Stimulated activated CD4-positive, alpha-beta T cell treated with anti-CD3 and anti-CD28 coated beads, Interleukin-15, amount 100 ng/mL, for 1 hour (primary cell): ENCODE measurements around the gene ARHGEF11.

Source experiments
- DNase-seq, 2 donors: peaks; one replicate each; pipeline ENCODE4 v3.0.0-alpha.2; 2020; ENCODE audit warnings: low read depth in 1 of 2, low spot score in 1 of 2

The ARHGEF11 gene

GRCh38 chr1:157004327-157004726 lies 41.2 kb downstream of the ARHGEF11 start:
- DNase-seq, result no peak

- DNase-seq, result no peak
Observed at GRCh38 chr1:157001304-157001703, 44.2 kb downstream of the ARHGEF11 start.

DNA sequence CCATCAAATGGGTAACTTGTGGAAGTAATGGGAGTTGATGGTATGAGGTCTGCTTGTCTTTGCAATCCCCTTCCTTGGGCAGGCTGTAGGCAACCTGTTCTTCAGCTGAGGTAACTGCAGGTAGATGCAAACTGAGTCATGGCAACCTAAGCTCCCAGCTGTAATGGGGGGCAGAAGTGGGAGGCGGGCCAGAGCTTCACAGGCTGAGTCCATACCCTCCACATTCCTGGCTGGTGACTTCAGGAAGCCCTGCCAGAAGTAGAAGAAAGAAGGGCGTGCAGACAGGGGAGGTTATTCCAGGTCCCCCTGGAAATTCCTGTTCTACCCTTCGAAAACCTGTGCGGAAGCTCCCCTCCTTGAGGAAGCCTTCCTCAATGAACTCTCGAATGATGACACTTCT lies 44.9 kb downstream of the ARHGEF11 start:
- DNase-seq, result no peak

DNA sequence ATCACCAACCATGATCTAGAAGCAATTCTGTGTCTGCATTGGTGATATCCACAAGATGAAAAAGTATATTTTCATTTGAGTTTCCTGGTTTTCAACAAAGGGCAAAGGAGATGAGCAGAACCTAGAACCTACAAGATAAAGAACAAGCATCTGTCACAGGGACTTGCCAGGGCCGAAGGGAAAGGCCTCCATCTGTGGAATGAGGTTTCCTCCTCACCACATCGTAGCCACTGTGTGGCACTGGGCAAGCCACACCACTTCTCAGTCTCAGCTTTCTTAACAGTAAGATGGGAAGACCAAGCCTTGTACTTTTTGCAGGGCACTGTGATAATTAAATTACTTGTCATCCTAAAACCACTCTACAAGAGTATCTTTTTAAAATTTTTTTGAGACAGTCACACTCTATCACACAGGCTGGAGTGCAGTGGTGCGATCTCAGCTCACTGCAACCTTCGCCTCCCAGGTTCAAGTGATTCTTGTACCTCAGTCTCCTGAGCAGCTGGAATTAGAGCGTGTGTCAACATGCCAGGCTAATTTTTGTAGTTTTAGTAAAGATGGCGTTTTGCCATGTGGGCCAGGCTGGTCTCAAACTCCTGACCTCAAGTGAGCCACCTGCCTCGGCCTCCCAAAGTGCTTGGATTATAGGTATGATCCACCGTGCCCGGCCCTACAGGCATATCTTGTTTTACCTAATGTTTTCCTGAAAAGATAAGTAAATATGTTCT lies 45.8 kb downstream of the ARHGEF11 start:
- DNase-seq, result no peak

DNA sequence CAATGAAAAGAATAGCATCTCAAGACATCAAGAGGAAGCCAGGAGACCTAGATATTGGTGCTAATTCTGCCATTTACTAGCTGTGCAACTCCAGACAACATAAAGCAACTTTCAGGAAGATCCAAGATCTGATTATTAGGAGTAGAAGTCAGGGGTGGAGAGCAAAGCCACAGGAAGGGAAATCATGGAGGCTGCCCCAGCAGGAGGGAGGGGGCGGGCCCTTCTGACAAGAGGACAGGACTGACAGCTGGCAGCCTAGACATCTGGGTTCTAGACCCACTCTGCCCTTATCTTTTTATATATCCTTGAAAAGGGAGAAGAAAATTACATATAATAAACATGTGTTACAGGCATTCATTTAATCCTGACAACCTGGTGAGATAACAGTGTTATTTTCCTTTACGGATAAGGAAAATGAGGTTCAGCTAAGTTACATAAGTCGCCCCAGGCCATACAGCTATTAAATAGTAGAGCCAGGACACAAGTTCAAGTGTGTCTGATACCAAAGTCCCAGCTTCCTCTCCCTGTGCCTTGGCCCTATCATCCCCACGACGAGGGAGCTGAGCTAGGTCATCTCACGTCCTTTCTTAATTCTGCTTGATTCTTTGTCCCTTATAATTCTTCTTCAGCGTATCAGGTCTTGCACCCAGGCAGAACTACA lies 46.6 kb downstream of the ARHGEF11 start:
- no peak for DNase-seq

GRCh38 chr1:156998301-156998700 lies 47.2 kb downstream of the ARHGEF11 start:
- DNase-seq, result no peak

GRCh38 chr1:156995412-156995811 lies 50.1 kb downstream of the ARHGEF11 start:
- no peak for DNase-seq

DNA sequence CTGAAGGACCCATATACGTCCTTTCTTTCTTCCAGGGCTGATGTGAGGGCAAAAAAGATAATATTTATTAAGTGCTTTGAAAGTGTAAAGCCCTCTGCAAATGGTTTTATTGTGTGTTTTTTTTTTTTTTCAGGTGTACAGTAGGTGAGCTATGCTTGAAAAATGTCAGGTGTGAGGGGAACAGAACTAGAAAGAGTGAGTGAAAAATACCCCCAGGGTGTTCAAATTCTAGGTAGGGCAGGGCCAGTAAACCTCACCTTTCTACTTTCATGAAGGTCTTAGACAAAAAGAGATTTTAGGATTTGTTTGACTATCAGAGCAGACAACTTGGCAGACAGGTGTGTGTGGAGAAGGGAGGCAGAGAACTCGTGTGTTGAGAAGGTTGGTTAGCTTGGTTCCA lies 51.3 kb downstream of the ARHGEF11 start:
- no peak for DNase-seq

- DNase-seq, result no peak
Observed at GRCh38 chr1:156993426-156994147, 52.0 kb downstream of the ARHGEF11 start.

- no peak for DNase-seq
Observed at GRCh38 chr1:156992215-156992614, 53.3 kb downstream of the ARHGEF11 start.

DNA sequence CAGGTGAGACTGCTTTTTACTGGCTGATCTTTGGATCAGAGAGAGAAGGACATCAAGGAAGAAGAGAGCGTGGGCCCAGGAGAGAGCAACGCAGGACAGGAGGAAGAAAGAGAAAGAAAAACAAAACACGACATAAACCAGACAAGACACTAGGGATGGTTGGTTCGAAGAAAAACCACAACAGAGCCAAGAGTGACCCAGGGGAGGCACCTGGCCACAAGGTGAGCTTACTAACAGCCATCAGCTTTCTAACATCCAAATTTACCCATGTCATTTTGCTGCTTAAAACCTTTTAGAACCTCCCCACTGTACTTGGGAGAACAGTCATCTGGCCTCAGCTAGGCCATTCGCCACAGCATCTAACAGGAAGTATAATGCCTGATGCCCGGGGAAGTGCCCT lies 57.8 kb downstream of the ARHGEF11 start:
- no peak for DNase-seq

GRCh38 chr1:156980551-156980950 lies 65.0 kb downstream of the ARHGEF11 start:
- DNase-seq, result no peak

- no peak for DNase-seq
Observed at GRCh38 chr1:156975084-156975483, 70.5 kb downstream of the ARHGEF11 start.

- DNase-seq, result no peak
Observed at GRCh38 chr1:156973417-156973816, 72.1 kb downstream of the ARHGEF11 start.

GRCh38 chr1:156970017-156970416 lies 75.5 kb downstream of the ARHGEF11 start:
- DNase-seq, result no peak

GRCh38 chr1:156969496-156969895 lies 76.0 kb downstream of the ARHGEF11 start:
- DNase-seq, result no peak

DNA sequence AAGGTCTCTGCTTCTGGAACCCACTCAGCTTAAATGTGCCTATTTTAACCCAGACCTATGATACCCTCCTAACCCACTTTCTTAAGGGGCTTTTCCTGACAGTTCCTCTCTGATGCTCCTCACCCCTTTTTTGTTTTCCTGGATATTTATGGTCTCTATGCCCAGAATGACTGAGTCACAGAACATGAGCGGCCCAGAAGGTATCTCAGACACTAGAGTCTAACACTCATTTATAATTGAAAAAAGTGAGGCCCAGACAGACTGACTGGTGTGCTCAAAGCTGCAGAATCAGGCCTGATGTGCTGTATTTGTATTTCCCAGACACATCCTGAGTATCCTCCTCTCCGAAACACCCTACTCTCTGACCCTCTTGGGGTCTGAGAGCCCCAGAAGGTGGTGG lies 81.1 kb downstream of the ARHGEF11 start:
- no peak for DNase-seq

GRCh38 chr1:156963621-156964020 lies 81.9 kb downstream of the ARHGEF11 start:
- DNase-seq, result no peak

- no peak for DNase-seq
Observed at GRCh38 chr1:156961709-156962108, 83.8 kb downstream of the ARHGEF11 start.

DNA sequence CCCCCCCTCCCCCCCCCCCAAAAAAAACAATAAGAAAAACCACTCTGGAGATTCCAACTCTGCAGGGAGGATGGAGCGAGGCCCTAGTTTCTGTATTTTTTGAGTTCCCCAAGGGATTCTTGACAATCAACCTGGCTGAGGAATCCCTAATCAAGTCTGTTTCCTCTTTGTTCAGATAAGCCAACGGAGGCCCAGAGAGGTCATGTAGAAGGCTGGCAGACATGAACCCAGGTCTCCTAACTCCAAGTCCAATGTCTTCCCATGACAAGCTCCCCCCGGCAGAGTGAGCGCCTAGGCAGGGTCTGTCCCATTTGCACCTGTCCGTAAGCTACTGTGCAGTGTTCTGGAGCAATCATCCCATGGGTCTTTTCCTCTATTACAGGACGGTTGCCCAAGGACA lies 85.6 kb downstream of the ARHGEF11 start:
- no peak for DNase-seq

GRCh38 chr1:156959414-156959813 lies 86.1 kb downstream of the ARHGEF11 start:
- no peak for DNase-seq

DNA sequence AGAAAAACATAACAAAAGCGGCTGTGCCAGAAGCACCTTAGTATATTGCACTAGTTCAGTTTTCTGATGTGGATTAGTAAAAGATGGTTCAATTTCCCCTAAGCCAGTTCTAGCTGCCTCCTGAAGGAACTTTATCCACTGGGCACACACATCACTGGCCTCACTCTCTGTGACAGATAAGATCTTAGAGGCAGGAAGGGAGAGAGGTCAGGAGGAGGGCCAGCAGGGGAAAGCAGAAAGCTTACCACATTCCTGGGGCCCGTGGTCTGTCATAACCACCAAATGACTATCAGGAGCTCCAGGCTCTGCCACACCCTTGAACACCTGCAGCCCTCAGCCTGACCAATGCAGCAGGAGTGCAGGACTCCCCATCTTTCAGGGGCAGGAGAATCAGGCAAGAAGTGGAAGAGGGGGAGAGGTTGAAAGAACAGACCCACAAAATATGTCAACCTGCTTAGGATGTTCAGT lies 87.3 kb downstream of the ARHGEF11 start:
- no peak for DNase-seq
